GM19240 (cell line): ENCODE data around the gene TRIP6.
"Not testable (repeated sequence)": the region's sequence is repeated elsewhere in the genome, so short reads cannot be mapped to it uniquely, and the experiment has no call there.

Experiments
- DNase-seq: peaks from one replicate; pipeline ENCODE4 v3.0.0; 2011; ENCODE audit warnings: low spot score; ENCODE audit not compliant: insufficient read length

TRIP6 gene

GRCh38 chr7:100837099-100837836, 29.9 kb upstream of the TRIP6 start:
- peak; percentile 89 for DNase-seq

- no peak for DNase-seq
Measured at GRCh38 chr7:100839361-100839760, 27.8 kb upstream of the TRIP6 start.

GRCh38 chr7:100840470-100841100, 26.6 kb upstream of the TRIP6 start:
- DNase-seq, result no peak

- DNase-seq, result no peak
Measured at GRCh38 chr7:100847360-100847759, 19.8 kb upstream of the TRIP6 start.

GRCh38 chr7:100852048-100852872, 14.9 kb upstream of the TRIP6 start, which contains the start of gene SLC12A9:
Gene SLC12A9 (plus strand): TSS chr7:100852713. CDS start chr7:100854198, 1,485 bp downstream.
- peak; percentile 97 for DNase-seq

GRCh38 chr7:100854146-100854895, 12.9 kb upstream of the TRIP6 start:
- DNase-seq, result no peak

GRCh38 chr7:100854899-100855298, 12.3 kb upstream of the TRIP6 start:
- DNase-seq, result not testable (repeated sequence)

- no peak for DNase-seq
Measured at GRCh38 chr7:100855515-100855914, 11.7 kb upstream of the TRIP6 start.

- DNase-seq, result no peak
Measured at GRCh38 chr7:100856871-100857282, 10.3 kb upstream of the TRIP6 start.

GRCh38 chr7:100859856-100860255, 7.3 kb upstream of the TRIP6 start:
- DNase-seq, result no peak

- no peak for DNase-seq
Measured at GRCh38 chr7:100860702-100861615, 6.2 kb upstream of the TRIP6 start.

GRCh38 chr7:100861616-100861985, 5.6 kb upstream of the TRIP6 start:
- no peak for DNase-seq

- no peak for DNase-seq
Measured at GRCh38 chr7:100863406-100863950, 3.7 kb upstream of the TRIP6 start.

GRCh38 chr7:100864263-100864845, 2.8 kb upstream of the TRIP6 start:
- DNase-seq, result no peak

GRCh38 chr7:100865372-100865911, 1.7 kb upstream of the TRIP6 start:
- no peak for DNase-seq

- no peak for DNase-seq
Measured at GRCh38 chr7:100865938-100866728, 1.1 kb upstream of the TRIP6 start.

GRCh38 chr7:100866729-100867039, 503 bp upstream of the TRIP6 start:
- DNase-seq, result no peak

- no peak for DNase-seq
Measured at GRCh38 chr7:100867776-100868485, 744 bp downstream of the TRIP6 start.
